Right renal cortex interstitium (tissue), 3 donors: ENCODE results near the gene ERLIN1. TPM values are rescaled to one million over a fixed set of nuclear protein-coding genes. Genes with fewer than 3 reads are reported as not detected.

Source experiments
- polyA plus RNA-seq, 3 donors: library from polyadenylated mRNA; unstranded; fragments of 120-200 nt; gene quantifications; one replicate each; pipeline ENCODE4 v1.2.1, GENCODE V29; 2013; ENCODE audit not compliant: insufficient read length in 3 of 3

The ERLIN1 gene
- polyA plus RNA-seq, 3 donors: 54.4 to 61.6 (median 58.5) TPM

Other genes starting within 250 kb of the ERLIN1 start
- gene DNMBP, start 176.1 kb downstream of the ERLIN1 start, polyA plus RNA-seq: 10 to 100 TPM; 35.5 to 36.2 (median 35.9) TPM
- gene CPN1, start 104.2 kb downstream of the ERLIN1 start, polyA plus RNA-seq: 1 to 10 TPM; 3.1 to 3.2 (median 3.1) TPM
- gene CHUK, start 43.6 kb upstream of the ERLIN1 start, polyA plus RNA-seq: 10 to 100 TPM; 25.8 to 27.8 (median 26.6) TPM
- gene CWF19L1, start 81.6 kb upstream of the ERLIN1 start, polyA plus RNA-seq: 10 to 100 TPM; 27.9 to 31.0 (median 29.0) TPM
- 10 to 100 TPM; 38.7 to 44.4 (median 41.0) TPM for gene BLOC1S2, start 100.7 kb upstream of the ERLIN1 start, polyA plus RNA-seq
- gene PKD2L1, start 144.2 kb upstream of the ERLIN1 start, polyA plus RNA-seq: under 1 TPM; 0.18 to 0.39 (median 0.23) TPM
- 10 to 100 TPM; 41.8 to 46.6 (median 45.1) TPM for gene SCD, start 161.2 kb upstream of the ERLIN1 start, polyA plus RNA-seq